Hindlimb muscle (tissue), 1 donor: ENCODE measurements around the gene FAT1. TPM values are rescaled to one million over a fixed set of nuclear protein-coding genes. Genes with fewer than 3 reads are reported as not detected.
"Not testable (repeated sequence)": the region's sequence is repeated elsewhere in the genome, so short reads cannot be mapped to it uniquely, and the experiment has no call there.

ENCODE experiments used
- DNase-seq: peaks from one replicate; pipeline ENCODE4 v3.0.0-alpha.2; 2013
- polyA plus RNA-seq: library from polyadenylated mRNA; unstranded; fragments of 120-200 nt; gene quantifications from one replicate; pipeline ENCODE4 v1.2.1, GENCODE V29; 2013; ENCODE audit not compliant: insufficient read length

FAT1 gene
- 107 TPM for polyA plus RNA-seq

- DNase-seq = peak; percentile 89
These were observed at the start of gene FAT1 for GRCh38 chr4:186723292-186724057. TSS of gene FAT1 (minus strand) at chr4:186723856. CDS start at chr4:186709827, 14,029 bp downstream.

GRCh38 chr4:186772936-186773487, 49.4 kb upstream of the FAT1 start:
- no peak for DNase-seq

- DNase-seq = no peak
These were observed 48.0 kb upstream of the FAT1 start for GRCh38 chr4:186771624-186772023.

- DNase-seq = no peak
These were observed 47.0 kb upstream of the FAT1 start for GRCh38 chr4:186770481-186771175.

- DNase-seq = no peak
These were observed 44.1 kb upstream of the FAT1 start for GRCh38 chr4:186767794-186768193.

GRCh38 chr4:186765673-186766546, 42.3 kb upstream of the FAT1 start:
- DNase-seq = no peak

GRCh38 chr4:186765138-186765537, 41.5 kb upstream of the FAT1 start:
- DNase-seq = no peak

- no peak for DNase-seq
These were observed 40.8 kb upstream of the FAT1 start for GRCh38 chr4:186764457-186764856.

GRCh38 chr4:186762865-186763264, 39.2 kb upstream of the FAT1 start:
- no peak for DNase-seq

GRCh38 chr4:186762361-186762760, 38.7 kb upstream of the FAT1 start:
- DNase-seq = no peak

GRCh38 chr4:186761956-186762355, 38.3 kb upstream of the FAT1 start:
- not testable (repeated sequence) for DNase-seq

- no peak for DNase-seq
These were observed 37.7 kb upstream of the FAT1 start for GRCh38 chr4:186761393-186761792.

- DNase-seq = no peak
These were observed 36.9 kb upstream of the FAT1 start for GRCh38 chr4:186760576-186760975.

GRCh38 chr4:186759990-186760389, 36.3 kb upstream of the FAT1 start:
- no peak for DNase-seq

GRCh38 chr4:186758929-186759682, 35.5 kb upstream of the FAT1 start:
- no peak for DNase-seq

GRCh38 chr4:186757696-186758355, 34.2 kb upstream of the FAT1 start:
- no peak for DNase-seq

GRCh38 chr4:186756550-186756949, 32.9 kb upstream of the FAT1 start:
- DNase-seq = not testable (repeated sequence)

GRCh38 chr4:186755550-186756519, 32.2 kb upstream of the FAT1 start:
- DNase-seq = no peak

- no peak for DNase-seq
These were observed 31.3 kb upstream of the FAT1 start for GRCh38 chr4:186754976-186755375.

GRCh38 chr4:186752325-186752724, 28.7 kb upstream of the FAT1 start:
- no peak for DNase-seq
